HG03103 (cell line): ENCODE data around the gene AHCYL2.
"Not testable (repeated sequence)": the region's sequence is repeated elsewhere in the genome, so short reads cannot be mapped to it uniquely, and the experiment has no call there.

ENCODE experiments used
- ATAC-seq: cut with Tn5 transposase; IDR thresholded peaks from one replicate; pipeline ENCODE4 v1.9.1; 2021; ENCODE audit warnings: low read depth; ENCODE audit not compliant: unreplicated experiment

Gene AHCYL2

DNA sequence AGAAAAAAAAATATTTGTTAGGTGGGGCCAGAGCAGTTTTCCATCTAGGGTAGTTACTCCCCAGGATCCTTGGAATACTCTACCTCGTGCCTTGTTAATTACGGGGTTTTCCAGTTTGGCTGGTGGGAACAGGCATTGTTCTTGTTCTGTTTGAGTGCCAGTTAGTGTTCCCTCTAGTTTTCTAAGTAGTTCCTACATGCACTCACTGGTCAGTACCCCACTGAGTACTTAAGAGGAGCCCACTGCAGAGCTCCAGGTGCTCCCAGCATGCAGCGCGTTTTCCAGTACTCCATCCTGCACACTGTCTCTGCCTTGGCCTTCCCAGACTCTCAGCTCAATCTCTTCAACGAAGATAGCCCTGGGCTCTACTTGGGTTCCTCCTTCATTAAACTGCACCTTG, 58.0 kb downstream of the AHCYL2 start:
- ATAC-seq, result no peak

DNA sequence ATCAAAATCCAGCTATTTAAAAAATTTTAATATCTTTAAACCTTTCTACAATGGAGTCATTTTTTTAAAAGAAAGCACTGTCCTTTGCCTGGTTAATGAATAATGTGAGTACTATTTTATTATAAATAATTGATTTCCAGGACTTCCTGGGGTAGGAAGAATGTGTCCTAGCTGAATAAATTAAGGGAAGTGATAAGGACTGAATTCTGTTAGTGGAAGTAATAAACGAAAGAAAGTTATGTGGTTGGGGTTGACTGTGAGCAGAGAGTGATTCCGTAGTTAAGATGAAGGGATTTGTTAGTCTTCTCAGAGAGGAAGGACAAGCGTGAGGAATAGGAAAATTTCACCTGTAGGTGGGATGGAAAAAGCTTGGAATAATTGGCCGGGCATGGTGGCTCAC, 59.1 kb downstream of the AHCYL2 start:
- ATAC-seq, result no peak

DNA sequence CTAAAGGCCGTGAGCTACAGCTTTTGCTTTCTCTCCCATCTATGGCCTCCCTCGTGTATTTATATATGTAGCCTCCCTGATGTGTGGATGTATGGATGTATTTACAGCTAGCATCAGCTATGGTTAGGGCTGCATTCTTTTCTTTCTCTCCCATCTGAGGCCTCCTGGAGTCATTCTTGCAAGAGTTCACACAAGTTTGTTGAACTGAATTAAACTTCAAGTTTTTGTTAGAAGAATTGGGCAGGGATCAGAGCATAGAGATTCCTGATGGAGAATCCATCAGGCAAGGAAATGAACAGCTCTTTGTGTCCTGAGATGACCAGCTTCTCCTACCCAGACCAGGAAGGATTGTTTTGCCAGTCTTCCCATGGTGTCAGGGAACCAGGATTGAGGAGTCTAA, 60.3 kb downstream of the AHCYL2 start:
- no peak for ATAC-seq

DNA sequence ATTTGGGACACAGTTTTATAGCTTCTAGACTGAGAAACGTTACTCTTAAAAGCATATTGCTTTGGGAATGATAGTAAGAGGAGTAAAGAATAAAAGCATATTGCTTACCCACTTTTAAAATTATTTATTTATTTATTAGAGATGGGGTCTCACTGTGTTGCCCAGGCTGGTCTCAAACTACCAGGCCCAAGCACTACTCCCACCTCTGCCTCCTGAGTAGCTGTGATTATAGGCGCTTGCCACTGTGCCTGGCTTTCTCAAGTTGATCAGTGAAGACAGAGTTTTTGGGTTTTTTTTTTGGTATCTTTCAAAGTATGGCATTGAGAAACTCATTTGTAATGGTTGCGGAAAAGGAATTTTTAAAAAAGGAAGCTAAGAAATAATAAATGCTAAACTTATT, 68.0 kb downstream of the AHCYL2 start:
- ATAC-seq, result no peak

DNA sequence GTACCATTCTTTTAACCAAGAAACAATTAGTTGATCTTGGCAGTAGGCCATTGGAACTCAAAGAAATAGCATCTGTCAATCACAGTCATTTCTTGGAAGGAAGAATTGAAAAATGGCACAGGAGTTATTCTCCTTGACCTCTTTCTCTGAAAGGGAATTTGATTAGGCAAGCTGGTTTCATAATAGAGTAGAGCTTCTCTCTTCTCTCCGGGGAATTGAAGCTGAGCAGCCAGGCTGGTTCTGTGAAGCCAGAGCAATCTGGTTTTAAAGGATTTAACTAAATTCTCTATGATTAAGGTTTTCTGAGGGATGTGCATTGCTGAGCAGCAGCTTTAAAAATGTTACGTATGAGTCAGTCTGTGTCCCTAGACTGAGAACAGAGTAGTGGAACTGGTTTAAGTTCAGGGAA, 70.2 kb downstream of the AHCYL2 start:
- ATAC-seq, result no peak

DNA sequence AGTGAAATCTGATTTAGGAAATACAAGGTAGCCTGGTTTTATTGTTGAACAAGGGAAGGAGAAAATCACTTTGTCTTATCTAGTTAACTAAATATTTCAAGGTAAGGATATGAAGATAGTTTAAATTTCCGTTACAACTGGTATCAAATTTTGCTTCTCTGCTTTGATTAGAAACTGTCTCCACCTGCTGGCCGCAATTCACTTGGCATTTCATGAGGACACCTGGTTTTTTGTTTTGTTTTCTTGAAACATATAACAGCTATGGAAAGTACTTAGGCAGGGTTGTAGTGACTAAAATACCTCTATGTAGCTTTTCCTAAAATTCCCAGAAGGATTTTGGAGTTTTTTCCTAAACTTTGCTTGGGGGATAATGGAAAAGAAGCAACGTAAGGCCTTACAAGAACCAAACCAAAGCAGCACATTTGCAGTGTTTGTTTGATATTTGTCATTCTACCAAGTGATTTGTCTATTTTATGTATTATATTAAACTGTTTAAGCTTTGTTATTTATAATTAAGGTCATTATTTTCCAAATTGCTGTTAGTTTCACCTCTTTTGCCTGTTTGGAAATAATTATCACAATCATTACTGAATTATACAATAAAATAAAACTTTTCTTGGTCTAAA, 73.6 kb downstream of the AHCYL2 start:
- ATAC-seq, result no peak

DNA sequence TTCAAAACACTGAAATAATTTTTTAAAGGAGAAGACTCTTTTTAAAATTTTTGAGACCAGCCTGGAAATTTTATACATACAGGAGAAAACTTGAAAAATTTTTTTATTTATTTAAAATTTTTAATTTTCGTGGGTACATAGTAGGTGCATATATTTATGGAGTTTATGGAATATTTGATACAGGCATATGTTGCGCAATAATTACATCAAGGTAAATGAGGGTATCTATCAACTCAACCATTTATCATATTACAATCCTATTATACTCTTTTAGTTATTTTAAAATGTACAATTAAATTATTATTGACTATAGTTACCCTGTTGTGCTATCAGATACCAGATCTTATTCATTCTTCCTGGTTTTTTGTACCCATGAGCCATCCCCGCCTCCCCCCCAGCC, 75.1 kb downstream of the AHCYL2 start:
- ATAC-seq, result no peak

DNA sequence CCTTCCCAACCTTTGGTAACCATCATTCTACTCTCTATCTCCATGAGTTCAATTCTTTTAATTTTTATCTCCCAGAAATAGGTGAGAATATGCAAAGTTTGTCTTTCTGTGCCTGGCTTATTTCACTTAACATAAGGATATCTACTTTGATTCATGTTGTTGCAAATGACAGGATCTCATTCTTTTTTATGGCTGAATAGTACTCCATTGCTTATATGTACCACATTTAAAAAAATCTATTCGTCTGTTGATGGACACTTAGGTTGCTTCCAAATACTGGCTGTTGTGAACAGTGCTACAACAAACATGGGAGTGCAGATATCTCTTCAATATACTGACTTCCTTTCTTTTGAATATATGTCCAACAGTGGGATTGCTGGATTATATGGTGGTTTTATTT, 75.5 kb downstream of the AHCYL2 start:
- ATAC-seq, result not testable (repeated sequence)

DNA sequence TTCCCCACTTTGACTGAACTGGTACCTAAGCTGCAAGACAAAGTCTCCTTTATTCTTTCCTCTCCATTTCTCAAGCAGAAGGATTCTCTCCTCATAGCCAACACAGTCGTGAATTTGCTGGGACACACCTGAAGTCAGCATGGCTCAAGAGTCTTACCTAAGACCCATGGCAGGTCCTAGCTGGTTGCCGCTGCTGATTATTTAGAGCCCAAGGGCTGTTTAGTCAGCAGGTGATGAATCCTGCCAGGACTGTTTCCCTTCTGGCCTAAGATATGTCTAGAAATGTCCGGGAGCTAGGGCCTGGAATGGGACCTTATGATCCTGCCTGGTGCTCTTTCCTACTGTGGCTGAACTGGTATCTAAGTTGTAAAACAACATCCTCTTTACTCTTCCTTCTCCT, 82.8 kb downstream of the AHCYL2 start:
- ATAC-seq, result no peak

DNA sequence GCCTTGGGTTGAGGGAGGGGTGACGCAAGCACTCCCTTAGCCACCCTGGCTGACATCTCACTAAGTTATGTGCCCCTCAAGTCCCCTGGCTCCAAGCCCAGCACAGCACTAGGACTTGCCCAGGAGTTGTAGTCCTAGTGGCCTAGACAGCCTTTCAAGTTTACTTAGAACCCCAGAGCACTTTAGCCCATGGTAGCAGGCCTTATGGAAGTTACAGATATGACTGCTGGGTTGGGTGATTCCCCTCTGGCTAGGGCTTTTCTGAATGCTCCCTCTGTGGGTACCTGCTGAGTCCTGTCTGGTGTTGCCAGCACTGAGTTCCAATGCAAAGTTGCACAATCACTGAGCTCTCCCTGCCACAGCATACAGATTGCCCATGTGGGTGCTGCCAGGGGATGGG, 83.2 kb downstream of the AHCYL2 start:
- no peak for ATAC-seq

DNA sequence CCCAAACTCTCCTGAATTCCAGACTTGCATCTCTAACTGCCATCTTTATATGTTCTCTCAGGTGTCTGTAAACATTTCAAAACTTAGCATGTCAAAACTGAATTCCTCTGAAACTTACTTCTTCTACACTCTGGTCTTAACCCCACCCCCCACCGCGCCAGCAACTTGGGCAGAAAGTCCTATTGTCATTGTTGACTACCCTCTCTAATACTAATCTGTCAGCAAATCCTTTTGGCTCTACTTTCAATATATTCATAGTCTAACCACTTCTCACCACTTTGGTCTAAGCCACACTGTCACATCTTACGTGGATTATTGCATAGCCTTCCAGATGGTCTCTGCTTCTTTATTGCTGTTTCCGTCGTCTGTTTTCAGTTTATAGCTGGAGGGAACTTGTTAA, 86.6 kb downstream of the AHCYL2 start:
- no peak for ATAC-seq

DNA sequence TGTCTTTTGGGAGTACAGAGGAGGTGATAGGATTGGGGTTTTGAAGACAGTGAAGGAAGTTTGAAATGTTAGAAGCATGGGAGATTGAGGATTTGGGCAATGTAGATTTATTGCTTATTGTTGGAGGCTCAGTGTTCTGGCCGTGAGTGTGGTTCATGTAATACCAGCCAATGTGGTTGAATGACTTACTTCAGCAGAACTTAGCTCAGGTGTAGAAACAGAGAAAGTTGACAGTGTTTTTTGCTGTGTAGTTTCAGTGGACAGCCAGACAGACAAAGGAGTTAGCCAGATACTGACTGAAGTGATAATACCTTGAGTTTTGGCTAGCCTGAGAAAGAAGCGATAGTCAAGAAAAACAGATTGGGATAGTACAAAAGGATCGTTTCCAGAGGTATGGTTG, 88.5 kb downstream of the AHCYL2 start:
- no peak for ATAC-seq

DNA sequence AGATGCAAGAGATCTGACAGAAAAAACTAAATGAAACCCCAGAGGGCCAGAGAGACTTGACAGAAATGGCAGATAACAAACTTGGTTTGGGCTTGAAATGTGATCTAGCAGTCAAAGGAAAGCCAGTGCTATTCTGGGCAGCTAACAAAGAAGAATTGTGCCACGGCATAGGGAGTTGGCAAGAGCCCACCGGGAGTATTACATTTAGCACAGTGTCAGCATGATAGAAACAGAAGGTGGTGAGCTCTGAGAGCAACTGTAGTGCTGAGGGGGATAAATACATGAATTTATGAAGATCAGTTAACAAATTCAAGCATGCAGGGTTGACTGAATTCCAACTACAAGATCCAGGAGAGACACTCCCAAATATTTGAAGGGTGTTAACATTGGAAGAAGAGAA, 91.1 kb downstream of the AHCYL2 start:
- ATAC-seq, result no peak

DNA sequence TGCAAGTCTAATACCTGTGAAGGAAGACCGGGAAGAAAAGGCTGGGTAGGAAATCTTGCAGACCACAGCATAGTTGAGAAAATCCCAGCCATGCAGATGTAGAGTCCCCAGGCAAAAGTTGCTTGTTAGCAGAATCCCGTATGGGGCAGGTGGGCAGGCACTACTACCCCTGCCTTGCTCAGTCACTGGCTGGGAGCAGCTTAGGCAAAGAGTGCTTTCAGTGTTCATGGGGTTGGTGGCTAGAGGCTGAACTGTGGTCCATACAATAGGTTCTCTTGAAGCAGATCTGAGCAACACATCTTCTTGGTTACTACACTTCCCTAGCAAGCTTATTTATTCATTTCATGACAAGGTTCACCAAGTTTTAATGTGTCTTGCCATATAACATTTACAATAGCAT, 92.6 kb downstream of the AHCYL2 start:
- ATAC-seq, result no peak

DNA sequence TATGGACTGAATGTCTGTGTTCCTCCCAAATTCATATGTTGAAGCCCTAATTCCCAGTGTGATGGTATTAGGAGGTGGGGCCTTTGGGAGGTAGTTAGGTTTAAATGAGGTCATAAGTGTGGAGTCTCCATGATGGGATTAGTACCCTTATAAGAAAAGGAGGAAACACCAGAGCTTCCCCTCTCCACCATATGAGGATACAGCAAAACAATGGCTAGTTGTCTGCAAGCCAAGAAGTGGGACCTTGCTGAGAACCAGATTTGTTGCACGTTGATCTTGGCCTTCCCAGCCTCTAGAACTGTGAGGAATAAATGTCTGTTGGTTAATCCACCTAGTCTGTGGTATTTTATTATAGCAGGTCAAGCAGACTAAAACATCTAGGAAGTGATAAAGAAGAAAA, 102.2 kb downstream of the AHCYL2 start:
- no peak for ATAC-seq

DNA sequence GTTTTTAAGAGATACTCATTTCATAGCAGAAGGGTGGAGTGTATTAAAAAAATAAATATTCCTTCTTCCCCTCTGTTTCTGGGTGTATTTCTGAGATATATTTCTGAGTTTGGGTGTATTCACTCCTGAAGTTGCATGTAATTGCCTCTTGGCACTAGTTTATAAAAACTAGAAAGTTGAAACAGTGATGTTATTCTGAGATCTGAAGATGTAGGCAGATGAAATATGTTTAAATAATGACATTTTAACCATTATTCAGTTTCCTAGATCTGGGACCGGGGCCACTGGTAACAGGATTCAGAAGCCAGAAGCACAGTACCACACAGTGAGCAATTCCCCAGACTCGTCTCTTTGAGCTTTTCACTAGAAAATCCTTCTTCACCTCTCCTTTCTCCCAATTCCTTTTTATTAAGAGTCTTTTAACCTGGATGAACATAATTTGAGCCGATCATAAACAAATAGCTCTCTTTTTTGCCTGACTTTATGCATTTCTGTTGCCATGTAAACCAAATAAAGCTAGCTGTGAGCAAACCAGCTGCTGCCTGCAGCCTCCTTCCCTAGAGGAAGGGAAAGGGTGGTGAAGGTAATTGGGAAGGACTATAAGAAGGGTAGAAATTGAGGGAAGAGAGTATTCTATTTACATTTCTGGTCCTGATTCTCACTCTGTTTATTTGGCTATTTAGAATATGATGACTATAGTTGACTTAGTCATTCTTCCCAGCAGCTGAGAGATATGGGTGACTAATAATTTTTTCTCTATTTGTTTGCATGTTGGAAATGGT, 107.6 kb downstream of the AHCYL2 start:
- no peak for ATAC-seq

DNA sequence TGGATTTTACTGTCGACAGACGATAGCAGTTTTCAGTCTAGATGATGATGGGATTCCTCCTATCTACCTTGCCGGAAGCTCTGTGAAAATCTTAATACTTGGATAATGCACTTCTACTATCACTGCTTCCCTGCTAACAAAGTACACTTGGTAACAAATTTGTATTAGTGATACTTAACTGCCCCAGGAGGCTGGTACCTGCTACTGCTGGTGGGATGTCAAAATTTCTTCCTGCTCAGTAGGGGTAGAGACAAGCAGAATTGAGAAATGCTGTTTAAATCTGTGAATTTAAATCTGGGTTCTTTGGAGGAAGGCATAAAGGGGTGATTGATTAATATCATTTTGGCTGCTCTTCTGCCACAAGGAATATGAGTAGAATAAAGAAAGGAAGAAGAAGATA, 109.6 kb downstream of the AHCYL2 start:
- ATAC-seq, result no peak

DNA sequence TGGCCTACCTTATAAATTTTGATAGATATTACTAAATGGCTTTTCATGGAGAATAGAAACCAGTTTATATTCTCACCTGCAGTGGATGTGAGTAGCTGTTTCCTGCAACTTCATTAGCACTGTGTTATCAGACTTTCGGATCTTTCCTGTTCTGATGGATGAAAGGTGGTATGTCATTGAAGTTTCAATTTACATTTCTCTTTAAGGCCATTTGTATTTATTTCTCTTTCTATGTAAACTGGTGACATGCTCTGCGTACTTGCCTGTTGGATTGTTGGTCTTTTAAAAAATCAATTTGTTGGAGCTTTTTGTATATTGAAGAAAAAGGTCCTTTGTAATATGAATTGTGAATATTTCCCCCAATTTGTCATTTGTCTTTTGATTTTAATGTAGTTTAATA, 113.6 kb downstream of the AHCYL2 start:
- ATAC-seq, result no peak

DNA sequence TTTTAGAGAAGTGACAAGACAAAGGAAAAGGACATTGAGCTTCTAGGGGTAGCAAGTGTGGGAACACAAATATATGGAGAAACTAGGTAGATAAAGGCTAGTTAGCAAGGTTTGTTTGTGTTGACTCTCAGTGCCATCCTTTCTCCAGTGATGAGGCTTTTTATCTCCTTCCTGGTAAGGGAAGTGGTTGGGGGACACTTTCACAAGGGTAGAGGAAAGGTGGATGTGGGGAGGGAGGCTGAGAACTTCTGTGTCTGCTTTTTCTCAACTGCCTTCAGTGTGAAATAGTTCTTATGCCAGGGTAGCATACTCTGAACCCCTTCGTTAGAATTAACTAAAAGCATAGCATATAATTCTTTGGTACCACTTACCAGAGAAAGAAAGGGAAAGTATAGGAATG, 116.4 kb downstream of the AHCYL2 start:
- no peak for ATAC-seq

DNA sequence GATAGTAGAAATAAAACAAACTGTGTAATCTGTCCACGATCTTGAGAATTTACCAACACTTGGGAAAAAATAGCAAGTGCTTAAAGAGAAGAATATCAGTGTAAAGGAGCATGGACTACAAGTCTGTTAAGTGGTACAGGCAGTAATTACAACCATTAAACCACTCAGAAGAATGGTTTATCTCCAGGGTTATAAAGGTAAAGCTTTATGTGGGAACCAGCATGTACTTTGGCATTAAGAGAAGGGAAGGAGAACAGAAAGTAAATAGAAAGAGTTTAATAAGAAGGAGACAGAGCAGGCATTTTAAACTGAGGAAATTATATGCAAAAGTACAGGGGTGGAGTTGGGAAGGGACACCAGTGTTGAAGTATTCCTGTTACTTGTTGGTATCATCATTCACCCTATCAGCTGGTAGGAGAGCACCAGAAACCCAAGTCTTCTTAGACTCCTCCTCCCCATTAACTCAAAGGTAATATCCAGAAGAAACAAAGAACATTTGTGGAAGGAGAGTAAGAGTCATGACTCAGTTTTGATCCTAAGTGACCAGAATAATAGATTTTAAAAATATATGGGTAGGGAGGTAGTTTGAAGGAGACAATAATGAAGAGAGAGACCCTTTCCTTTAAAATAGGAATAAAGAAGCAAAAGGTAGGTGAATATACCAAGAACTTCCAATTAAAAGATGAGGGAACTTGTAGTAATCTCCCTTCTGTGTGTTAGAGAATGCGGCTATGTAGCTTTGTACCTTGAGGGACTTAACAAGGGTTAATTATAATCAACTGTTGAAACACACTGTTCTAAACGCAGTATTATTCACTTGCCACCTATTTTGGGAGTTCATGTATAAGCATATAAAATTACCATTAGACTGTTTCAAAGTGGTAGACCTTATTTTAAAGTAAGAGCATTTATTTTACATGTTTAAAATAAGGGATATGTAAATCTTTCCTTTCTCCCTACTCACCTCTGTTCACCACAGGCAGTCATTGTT, 117.3 kb downstream of the AHCYL2 start:
- ATAC-seq, result no peak

DNA sequence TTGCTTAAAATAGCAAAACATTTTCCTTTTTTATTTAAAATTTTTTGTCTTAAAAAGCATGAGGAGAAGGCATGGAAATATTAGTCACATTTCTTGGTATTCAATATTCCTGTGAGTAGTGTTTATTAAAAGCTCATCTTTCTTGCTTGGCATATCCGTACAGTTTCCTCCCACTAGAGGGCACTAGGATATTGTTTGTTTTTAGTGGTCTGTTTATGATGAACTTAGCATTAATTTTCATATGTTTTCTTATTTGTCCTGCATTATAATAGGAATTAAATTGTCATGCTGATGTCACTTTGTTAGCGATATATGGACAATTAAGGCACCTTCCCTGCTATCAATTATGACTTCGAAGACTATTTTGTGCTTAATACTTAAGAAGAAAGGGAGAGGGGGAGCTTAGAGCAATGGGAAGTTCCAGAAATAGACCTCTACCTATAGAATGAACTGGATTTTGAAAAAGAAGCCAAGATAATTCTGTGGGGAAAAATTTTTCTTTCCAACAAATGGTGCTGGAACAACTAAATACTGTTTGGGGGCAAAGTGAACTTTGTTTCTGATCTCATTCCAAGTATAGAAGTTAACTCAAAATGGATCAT, 118.4 kb downstream of the AHCYL2 start:
- no peak for ATAC-seq
